CD4-positive, alpha-beta T cell treated with Interleukin-15 for 4 hours (primary cell): ENCODE measurements around the gene PTPRF.
"Not testable (repeated sequence)": the region's sequence is repeated elsewhere in the genome, so short reads cannot be mapped to it uniquely, and the experiment has no call there.

Experiments used
- DNase-seq: peaks from one replicate; pipeline ENCODE4 v3.0.0-alpha.2; 2020; ENCODE audit warnings: low spot score

Gene PTPRF

GRCh38 chr1:43538143-43538487 is 7.4 kb downstream of the PTPRF start:
- no peak for DNase-seq

- DNase-seq, result no peak
These were observed 8.3 kb downstream of the PTPRF start for GRCh38 chr1:43538969-43539368.

- DNase-seq, result no peak
These were observed 9.2 kb downstream of the PTPRF start for GRCh38 chr1:43539726-43540434.

GRCh38 chr1:43540653-43541071 is 10.0 kb downstream of the PTPRF start:
- DNase-seq, result no peak

GRCh38 chr1:43541141-43541540 is 10.5 kb downstream of the PTPRF start:
- DNase-seq, result no peak

- no peak for DNase-seq
These were observed 11.2 kb downstream of the PTPRF start for GRCh38 chr1:43541721-43542401.

GRCh38 chr1:43542527-43543458 is 12.1 kb downstream of the PTPRF start:
- no peak for DNase-seq

- DNase-seq, result no peak
These were observed 12.9 kb downstream of the PTPRF start for GRCh38 chr1:43543567-43543966.

GRCh38 chr1:43545339-43545694 is 14.6 kb downstream of the PTPRF start:
- no peak for DNase-seq

- DNase-seq, result no peak
These were observed 15.2 kb downstream of the PTPRF start for GRCh38 chr1:43545695-43546387.

GRCh38 chr1:43546388-43547100 is 15.9 kb downstream of the PTPRF start:
- DNase-seq, result no peak

- no peak for DNase-seq
These were observed 16.9 kb downstream of the PTPRF start for GRCh38 chr1:43547538-43548072.

GRCh38 chr1:43548285-43549271 is 17.9 kb downstream of the PTPRF start:
- DNase-seq, result no peak

GRCh38 chr1:43549394-43549793 is 18.7 kb downstream of the PTPRF start:
- not testable (repeated sequence) for DNase-seq

- DNase-seq, result no peak
These were observed 19.4 kb downstream of the PTPRF start for GRCh38 chr1:43549921-43550597.

- DNase-seq, result no peak
These were observed 20.0 kb downstream of the PTPRF start for GRCh38 chr1:43550598-43551246.

GRCh38 chr1:43551396-43551888 is 20.8 kb downstream of the PTPRF start:
- no peak for DNase-seq

- DNase-seq, result no peak
These were observed 21.5 kb downstream of the PTPRF start for GRCh38 chr1:43552059-43552742.
